Measurements from ENCODE around the gene BCOR.
A peak's percentile ranks its signal among the peaks of the same experiment; 100 is the strongest.

Gene BCOR

GRCh38 chrX:40097504-40098263 lies at the start of gene BCOR:
BCOR (minus strand) TSS chrX:40097958; CDS start chrX:40077929, 20,029 bp downstream.
- peak; percentile 67 for DNase-seq

- no peak for DNase-seq
Observed at GRCh38 chrX:40147126-40147952, 49.6 kb upstream of the BCOR start.

- DNase-seq = no peak
Observed at GRCh38 chrX:40146262-40147125, 48.7 kb upstream of the BCOR start.

- no peak for DNase-seq
Observed at GRCh38 chrX:40145923-40146261, 48.1 kb upstream of the BCOR start.

GRCh38 chrX:40145001-40145922 lies 47.5 kb upstream of the BCOR start:
- no peak for DNase-seq

- no peak for DNase-seq
Observed at GRCh38 chrX:40144576-40144975, 46.8 kb upstream of the BCOR start.

- DNase-seq = no peak
Observed at GRCh38 chrX:40143987-40144386, 46.2 kb upstream of the BCOR start.

GRCh38 chrX:40143001-40143400 lies 45.2 kb upstream of the BCOR start:
- DNase-seq = no peak

GRCh38 chrX:40142417-40142816 lies 44.7 kb upstream of the BCOR start:
- no peak for DNase-seq

- no peak for DNase-seq
Observed at GRCh38 chrX:40140706-40141499, 43.1 kb upstream of the BCOR start.

- DNase-seq = no peak
Observed at GRCh38 chrX:40132751-40133150, 35.0 kb upstream of the BCOR start.

- no peak for DNase-seq
Observed at GRCh38 chrX:40131654-40132337, 34.0 kb upstream of the BCOR start.

GRCh38 chrX:40130207-40130606 lies 32.4 kb upstream of the BCOR start:
- DNase-seq = no peak

- DNase-seq = no peak
Observed at GRCh38 chrX:40127052-40127451, 29.3 kb upstream of the BCOR start.

GRCh38 chrX:40122487-40122886 lies 24.7 kb upstream of the BCOR start:
- DNase-seq = no peak

GRCh38 chrX:40121618-40122017 lies 23.9 kb upstream of the BCOR start:
- no peak for DNase-seq

- DNase-seq = no peak
Observed at GRCh38 chrX:40120838-40121580, 23.3 kb upstream of the BCOR start.

GRCh38 chrX:40117715-40118285 lies 20.0 kb upstream of the BCOR start:
- no peak for DNase-seq

- no peak for DNase-seq
Observed at GRCh38 chrX:40116925-40117324, 19.2 kb upstream of the BCOR start.

- DNase-seq = no peak
Observed at GRCh38 chrX:40112996-40113395, 15.2 kb upstream of the BCOR start.

Data from stimulated activated CD4-positive, alpha-beta T cell treated with anti-CD3 and anti-CD28 coated beads, Interleukin-4, amount 100 ng/mL, for 24 hours (primary cell).